IPS-11a (cell line): Measurements from ENCODE around the gene FOXM1.
A peak's percentile ranks its signal among the peaks of the same experiment; 100 is the strongest.

ENCODE experiments used
- H3K4me3 ChIP-seq: one replicate; pipeline ENCODE4 v1.5.1; 2013; ENCODE audit warnings: low read depth, low read length, control low read depth

The FOXM1 gene

GRCh38 chr12:2841056-2841650 lies 35.8 kb downstream of the FOXM1 start:
- no peak overlapping the region for H3K4me3 ChIP-seq

GRCh38 chr12:2836574-2836973 lies 40.4 kb downstream of the FOXM1 start:
- no peak overlapping the region for H3K4me3 ChIP-seq

- no peak overlapping the region for H3K4me3 ChIP-seq
These were observed 41.1 kb downstream of the FOXM1 start for GRCh38 chr12:2835691-2836403.

DNA sequence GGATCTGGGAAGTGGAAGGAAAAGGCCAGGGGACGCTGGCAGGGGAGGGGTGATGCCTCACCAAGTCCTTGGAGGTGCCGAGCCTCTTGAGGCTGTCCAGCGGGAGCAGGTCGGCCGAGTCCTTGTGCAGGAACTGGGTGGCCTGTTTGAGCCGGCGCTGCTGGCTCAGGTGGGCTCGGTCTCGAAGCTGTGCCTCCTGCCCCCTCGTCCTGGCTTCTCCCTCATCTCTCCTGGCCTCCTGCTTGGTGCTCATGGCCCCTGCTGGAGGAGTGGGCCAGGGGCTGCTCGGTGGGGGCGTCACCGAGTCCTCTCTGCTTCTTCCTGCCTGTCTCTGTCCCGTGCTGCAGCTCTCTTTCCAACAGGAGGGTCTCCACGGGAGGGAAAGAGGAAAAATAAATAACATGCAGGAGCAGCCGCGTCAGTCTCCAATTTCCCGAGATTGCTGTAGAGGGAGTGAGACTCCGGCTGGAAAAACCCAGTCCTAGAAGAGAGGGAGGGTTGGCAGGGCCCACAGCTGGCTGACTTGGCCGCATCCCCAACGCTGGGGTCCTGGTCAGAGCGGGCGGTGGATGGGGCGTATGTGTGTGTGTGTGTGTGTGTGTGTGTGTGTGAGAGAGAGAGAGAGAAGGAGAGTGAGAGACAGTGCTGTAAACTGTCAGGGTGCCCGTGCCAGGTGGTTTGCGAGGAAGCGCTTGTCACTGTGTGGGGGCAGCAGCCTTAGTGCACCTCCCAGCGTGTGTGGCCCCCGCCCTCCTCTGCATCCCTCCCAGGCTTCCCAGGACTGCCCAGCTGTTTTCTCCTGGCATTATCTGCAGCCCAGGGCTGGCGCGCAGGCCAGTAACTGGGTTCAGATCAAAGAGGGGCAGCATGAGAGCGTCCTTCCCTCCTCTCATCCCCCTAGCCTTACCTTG lies 42.1 kb downstream of the FOXM1 start, which contains the start of gene NRIP2:
Gene NRIP2 (minus strand): TSS at position 455 of the 911 bp plus-strand sequence. CDS start 52 bp downstream, at position 403.
- no peak within 1 kb of the TSS for H3K4me3 ChIP-seq

DNA sequence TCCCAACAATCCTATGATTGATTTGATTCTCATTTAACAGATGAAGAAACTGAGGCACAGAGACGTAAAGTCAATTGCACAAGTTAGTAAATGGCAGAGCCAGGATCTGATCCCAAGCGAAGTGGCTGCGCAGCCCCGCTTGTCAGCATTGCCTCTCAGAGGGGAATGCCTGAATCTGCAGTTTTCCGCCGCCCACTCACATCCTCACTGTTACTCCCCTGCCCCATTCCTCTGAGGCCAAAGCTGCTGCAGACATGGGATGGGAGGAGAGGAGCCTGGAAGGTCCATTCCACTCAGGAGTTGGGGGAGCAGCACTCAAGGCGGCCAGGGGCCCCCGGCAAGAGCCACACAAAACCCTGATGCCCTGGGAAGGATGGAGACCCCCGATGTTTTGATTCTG lies 43.2 kb downstream of the FOXM1 start:
- no peak overlapping the region for H3K4me3 ChIP-seq

GRCh38 chr12:2833327-2833726 lies 43.6 kb downstream of the FOXM1 start:
- no peak overlapping the region for H3K4me3 ChIP-seq

- no peak overlapping the region for H3K4me3 ChIP-seq
These were observed 44.3 kb downstream of the FOXM1 start for GRCh38 chr12:2832550-2833127.

GRCh38 chr12:2829275-2829674 lies 47.7 kb downstream of the FOXM1 start:
- H3K4me3 ChIP-seq = no peak overlapping the region

DNA sequence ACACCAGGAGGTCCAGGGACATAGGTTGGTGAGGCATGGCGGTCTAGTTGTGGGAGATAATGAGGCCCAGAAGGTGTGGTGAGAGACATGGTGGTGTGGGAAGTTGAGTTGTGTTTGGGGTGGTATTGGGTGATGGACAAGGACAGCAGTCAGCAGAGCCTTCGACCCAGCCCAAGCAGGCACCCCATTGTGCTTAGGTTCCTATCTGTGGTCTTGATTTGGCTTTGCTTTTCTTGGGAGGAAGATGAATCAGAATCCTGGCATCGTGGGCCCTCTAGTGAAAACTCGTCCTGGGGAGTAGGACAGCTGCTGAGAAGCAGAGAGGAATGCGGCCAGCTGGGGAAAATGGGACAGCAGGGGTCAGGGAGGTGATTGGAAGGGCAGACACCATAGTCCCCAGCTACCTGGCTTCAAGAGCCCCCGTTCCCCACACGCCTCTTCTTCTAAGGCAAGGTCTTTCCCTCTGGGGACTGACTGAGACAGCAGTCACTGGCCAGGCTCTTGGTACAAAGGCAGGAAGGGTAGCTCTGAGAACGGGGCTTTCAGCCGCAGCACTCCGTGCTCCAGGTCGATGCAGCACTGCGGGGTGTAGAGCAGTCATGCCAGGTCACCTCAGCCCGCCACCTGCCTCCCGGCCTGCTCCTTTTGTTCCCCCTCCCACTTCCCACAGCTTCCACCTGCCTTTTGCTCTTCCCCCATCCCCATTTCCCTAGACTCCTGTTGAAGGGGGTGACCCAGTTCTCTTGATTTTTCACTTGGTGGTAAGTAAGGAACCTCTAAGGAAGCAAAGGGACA lies 50.1 kb downstream of the FOXM1 start:
- H3K4me3 ChIP-seq = no peak overlapping the region

DNA sequence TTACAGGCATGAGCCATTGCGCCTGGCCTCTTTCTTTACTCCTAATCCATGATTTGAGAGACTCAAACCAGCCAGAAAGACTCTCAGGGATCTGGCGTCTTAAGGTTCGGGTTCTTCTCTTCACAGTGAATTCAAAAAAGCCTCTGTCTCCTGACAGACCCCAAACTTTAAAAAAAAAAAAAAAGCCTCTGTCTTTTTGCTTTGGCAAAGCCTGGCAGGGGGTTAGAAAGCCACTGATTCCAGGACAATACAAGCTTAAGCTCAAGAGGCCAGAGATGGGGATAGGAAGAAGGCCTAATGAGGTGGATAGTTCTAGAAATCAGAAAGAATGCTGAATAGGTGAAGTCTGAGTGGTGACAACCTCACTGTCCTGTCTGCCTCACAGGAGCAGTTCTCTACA lies 50.9 kb downstream of the FOXM1 start:
- H3K4me3 ChIP-seq = no peak overlapping the region

- H3K4me3 ChIP-seq = no peak overlapping the region
These were observed 51.8 kb downstream of the FOXM1 start for GRCh38 chr12:2825132-2825531.

GRCh38 chr12:2824541-2824940 lies 52.4 kb downstream of the FOXM1 start:
- no peak overlapping the region for H3K4me3 ChIP-seq

- H3K4me3 ChIP-seq = no peak overlapping the region
These were observed 53.5 kb downstream of the FOXM1 start for GRCh38 chr12:2823483-2823882.

- H3K4me3 ChIP-seq = no peak overlapping the region
These were observed 56.5 kb downstream of the FOXM1 start for GRCh38 chr12:2820432-2820831.

DNA sequence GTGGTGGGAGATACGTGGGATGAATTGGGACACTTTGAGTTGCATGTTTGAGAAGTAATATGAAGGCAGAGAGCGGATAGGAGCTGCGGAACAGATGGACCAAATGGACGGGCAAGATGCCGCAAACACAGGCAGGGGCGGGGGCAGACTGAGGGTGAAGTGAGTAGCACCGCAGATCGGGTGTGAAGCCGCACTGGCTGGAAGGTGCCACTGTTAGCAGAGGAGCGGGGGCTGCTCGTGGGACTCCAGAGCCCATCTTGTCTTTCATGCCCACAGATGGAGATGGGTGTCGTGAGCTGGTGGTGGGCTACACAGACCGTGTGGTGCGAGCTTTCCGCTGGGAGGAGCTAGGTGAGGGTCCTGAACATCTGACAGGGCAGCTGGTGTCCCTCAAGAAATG lies 57.2 kb downstream of the FOXM1 start:
- no peak overlapping the region for H3K4me3 ChIP-seq

DNA sequence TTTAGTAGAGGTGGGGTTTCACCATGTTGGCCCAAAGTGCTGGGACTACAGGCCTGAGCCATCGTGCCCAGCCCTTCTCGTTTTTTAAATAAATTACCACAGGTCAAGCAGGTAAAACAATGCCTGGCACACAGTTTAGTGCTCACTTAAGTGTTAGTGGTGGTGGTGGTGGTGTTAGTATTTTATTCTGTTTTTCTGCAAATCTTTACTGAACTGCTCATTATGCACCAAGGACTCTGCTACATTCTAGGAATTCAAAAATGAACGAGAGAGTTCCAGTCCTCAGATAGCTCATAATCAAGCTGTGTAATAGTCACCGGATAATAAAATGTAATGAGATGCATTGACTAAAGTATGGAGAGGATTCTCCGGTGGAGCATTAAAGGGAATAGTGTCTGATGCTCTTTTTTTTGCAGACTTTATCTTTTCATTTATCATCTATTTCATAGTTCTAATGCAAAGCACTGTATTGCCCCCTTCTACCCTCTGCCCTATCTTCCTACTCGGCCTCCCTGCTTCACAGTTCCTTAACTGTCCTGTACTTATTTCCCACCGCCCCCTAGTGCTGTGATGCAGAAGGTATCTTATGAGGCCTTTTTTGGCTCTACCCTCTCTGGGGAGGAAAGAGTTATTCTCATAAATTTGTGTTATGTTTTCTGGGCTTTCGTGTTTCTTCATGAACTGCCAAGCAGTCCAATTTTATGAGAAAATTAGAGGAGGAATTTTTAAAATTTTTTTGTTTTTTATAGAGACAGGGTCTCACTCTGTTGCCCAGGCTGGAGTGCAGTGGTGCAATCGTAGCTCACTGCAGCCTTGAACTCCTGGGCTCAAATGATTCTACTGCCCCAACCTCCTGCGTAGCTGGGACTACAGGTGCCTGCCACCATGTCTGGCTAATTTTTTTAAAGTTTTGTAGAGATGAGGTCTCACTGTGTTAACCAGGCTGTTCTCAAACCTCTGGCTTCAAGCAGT lies 63.5 kb downstream of the FOXM1 start:
- H3K4me3 ChIP-seq = peak overlapping the region; percentile 93

GRCh38 chr12:2812290-2813213 lies 64.4 kb downstream of the FOXM1 start, which contains the start of gene ITFG2:
TSS of gene ITFG2 (plus strand) at chr12:2812668. CDS start at chr12:2812761, 93 bp downstream.
- H3K4me3 ChIP-seq = peak within 1 kb of the TSS; percentile 93

- H3K4me3 ChIP-seq = peak overlapping the region; percentile 93
These were observed 65.2 kb downstream of the FOXM1 start for GRCh38 chr12:2811801-2812200.
